HEK293T (cell line): Measurements from ENCODE around the gene SLFN13.

Source experiments
- BHLHE40 ChIP-seq: fragments of 450-650 bp; IDR thresholded peaks from 2 replicates; pipeline ENCODE4 v1.6.1; 2016; ENCODE audit warnings: mild to moderate bottlenecking, moderate library complexity, borderline replicate concordance
- CTBP1 ChIP-seq: fragments of 450-650 bp; IDR thresholded peaks from 2 replicates; pipeline ENCODE4 v1.6.1; 2016; ENCODE audit warnings: borderline replicate concordance
- FOXA1 ChIP-seq: fragments of 450-650 bp; IDR thresholded peaks from 2 replicates; pipeline ENCODE4 v1.6.1; 2016; ENCODE audit warnings: mild to moderate bottlenecking
- FOXK2 ChIP-seq: fragments of 450-650 bp; IDR thresholded peaks from 2 replicates; pipeline ENCODE4 v1.6.1; 2016; ENCODE audit warnings: mild to moderate bottlenecking
- FOXM1 ChIP-seq: fragments of 450-650 bp; IDR thresholded peaks from 2 replicates; pipeline ENCODE4 v1.6.1; 2017; ENCODE audit warnings: mild to moderate bottlenecking, borderline replicate concordance
- HDGF ChIP-seq: fragments of 450-650 bp; IDR thresholded peaks from 2 replicates; pipeline ENCODE4 v1.6.1; 2017; ENCODE audit warnings: antibody characterized with exemption, borderline replicate concordance
- SP1 ChIP-seq: fragments of 450-650 bp; IDR thresholded peaks from 2 replicates; pipeline ENCODE4 v1.6.1; 2017
- SUZ12 ChIP-seq: fragments of 450-650 bp; IDR thresholded peaks from 2 replicates; pipeline ENCODE4 v1.6.1; 2016; ENCODE audit warnings: mild to moderate bottlenecking

DNA sequence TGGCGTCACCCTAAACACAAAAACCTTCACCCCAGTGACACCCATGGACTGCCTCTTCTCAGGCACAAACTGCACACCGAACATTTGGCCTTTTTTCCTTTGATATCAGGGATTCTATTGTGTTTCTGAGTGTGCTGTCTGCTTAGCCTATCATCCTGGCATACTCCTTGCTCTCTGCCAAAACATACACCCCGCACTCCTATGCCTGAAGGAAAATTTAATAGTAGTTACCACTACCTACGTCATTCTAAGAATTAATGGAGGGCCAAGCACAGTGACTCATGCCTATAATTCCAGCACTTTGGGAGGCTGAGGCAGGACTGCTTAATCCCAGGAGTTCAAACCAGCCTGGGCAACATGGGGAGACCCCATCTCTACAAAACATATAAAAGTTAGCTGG, 19.9 kb upstream of the SLFN13 start:
- TF ChIP-seq SP1 (no peak), BHLHE40 (no peak), CTBP1 (no peak), FOXK2 (no peak), SUZ12 (no peak), HDGF (no peak), FOXM1 (no peak), FOXA1 (no peak)
